Upper lobe of right lung (tissue), 1 donor: ENCODE measurements around the gene GMDS. TPM values are rescaled to one million over a fixed set of nuclear protein-coding genes. Genes with fewer than 3 reads are reported as not detected.

Experiments used
- ATAC-seq: fragments of 200-7000 bp; cut with Tn5 transposase; one replicate; pipeline ENCODE4 v1.9.1; 2020; ENCODE audit warnings: mild to moderate bottlenecking, moderate library complexity
- DNase-seq: peaks from one replicate; pipeline ENCODE4 v3.0.0-alpha.2; 2020
- H3K27ac ChIP-seq: fragments of 200-600 bp; one replicate; pipeline ENCODE4 v1.8.0; 2022
- H3K27me3 ChIP-seq: fragments of 200-600 bp; one replicate; pipeline ENCODE4 v1.8.0; 2022; ENCODE audit warnings: mild to moderate bottlenecking
- H3K36me3 ChIP-seq: fragments of 200-600 bp; one replicate; pipeline ENCODE4 v1.8.0; 2022
- H3K4me1 ChIP-seq: fragments of 200-600 bp; one replicate; pipeline ENCODE4 v1.8.0; 2022
- H3K4me3 ChIP-seq: fragments of 200-600 bp; one replicate; pipeline ENCODE4 v1.8.0; 2022; ENCODE audit warnings: mild to moderate bottlenecking
- H3K9me3 ChIP-seq: fragments of 200-600 bp; one replicate; pipeline ENCODE4 v1.8.0; 2022
- intact Hi-C: fragments of 100-400 bp; cut with DNase I; formaldehyde crosslinking; loops from one replicate; pipeline ENCODE4 v1.11.0; 2022
- total RNA-seq: library from RNA; stranded (reverse); fragmentation: NEBNext Ultra II Directional; extraction: Animal tissue kit (Norgen Biotek cat#: 25700); gene quantifications from one replicate; pipeline ENCODE4 v1.2.1, GENCODE V29; 2021
- TF ChIP-seq, protein P1 (sequence below): fragments of 200-600 bp; IDR thresholded peaks from one replicate; pipeline ENCODE4 v1.8.0; 2022; ENCODE audit warnings: antibody characterized with exemption
- donor health status: DM: no; HTN: yes; CAD: no; lungs with severe emphysema.

Gene GMDS
- total RNA-seq, 1 donor from 2014 or later: 12.2 TPM

DNA sequence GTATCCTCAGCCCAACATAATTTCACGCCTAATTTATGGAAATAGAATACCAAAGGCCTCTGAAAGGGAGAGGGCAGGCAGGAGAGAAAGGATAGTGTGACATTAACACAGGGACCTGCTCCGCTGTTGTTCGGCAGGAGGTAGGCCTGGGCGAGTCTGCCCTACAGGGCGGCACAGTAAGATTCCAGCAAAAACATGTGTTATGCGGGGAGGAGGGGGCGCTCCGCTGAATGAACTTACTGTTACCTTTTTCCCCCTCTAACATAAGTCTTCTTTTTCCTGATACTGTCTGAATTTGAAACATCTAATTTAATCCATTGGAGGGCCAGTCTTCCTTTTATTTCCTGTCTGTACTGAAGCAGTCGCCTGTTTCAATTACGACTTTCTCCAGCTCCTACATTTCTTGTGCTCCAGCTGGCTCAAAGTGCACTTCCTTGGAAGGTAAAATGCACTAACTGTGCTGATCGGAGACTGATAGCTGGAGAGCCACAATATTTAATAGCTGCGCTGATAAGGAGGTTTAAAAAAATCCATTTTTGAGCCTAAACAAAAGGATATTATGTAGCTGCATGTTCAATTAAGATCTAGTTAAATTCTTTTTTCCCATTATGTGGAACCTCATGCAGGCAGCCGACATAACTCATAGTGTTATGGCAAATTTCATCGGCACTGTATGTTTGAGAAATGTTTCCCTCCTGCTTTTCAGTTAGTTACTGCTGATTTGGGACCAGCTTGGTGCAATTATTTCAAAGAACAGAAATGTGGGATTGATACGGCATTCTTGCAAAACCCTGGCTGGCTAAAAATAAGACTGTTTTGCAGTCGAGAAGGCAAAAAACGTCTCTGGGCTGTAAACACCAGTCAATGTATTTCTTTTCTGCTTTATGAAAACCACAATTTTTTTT, 442.7 kb downstream of the GMDS start:
- Histone ChIP-seq H3K27ac (no peak overlapping the region), H3K4me1 (no peaks in the 10 kb centered on the region), H3K4me3 (no peak overlapping the region), H3K36me3 (no peaks in the 10 kb centered on the region), H3K9me3 (no peaks in the 10 kb centered on the region), H3K27me3 (no peaks in the 10 kb centered on the region)
- no peak for ATAC-seq
- TF ChIP-seq, protein P1, sequence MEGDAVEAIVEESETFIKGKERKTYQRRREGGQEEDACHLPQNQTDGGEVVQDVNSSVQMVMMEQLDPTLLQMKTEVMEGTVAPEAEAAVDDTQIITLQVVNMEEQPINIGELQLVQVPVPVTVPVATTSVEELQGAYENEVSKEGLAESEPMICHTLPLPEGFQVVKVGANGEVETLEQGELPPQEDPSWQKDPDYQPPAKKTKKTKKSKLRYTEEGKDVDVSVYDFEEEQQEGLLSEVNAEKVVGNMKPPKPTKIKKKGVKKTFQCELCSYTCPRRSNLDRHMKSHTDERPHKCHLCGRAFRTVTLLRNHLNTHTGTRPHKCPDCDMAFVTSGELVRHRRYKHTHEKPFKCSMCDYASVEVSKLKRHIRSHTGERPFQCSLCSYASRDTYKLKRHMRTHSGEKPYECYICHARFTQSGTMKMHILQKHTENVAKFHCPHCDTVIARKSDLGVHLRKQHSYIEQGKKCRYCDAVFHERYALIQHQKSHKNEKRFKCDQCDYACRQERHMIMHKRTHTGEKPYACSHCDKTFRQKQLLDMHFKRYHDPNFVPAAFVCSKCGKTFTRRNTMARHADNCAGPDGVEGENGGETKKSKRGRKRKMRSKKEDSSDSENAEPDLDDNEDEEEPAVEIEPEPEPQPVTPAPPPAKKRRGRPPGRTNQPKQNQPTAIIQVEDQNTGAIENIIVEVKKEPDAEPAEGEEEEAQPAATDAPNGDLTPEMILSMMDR: no peak
- intact Hi-C loops: no loop called here
- DNase-seq: no peak

DNA sequence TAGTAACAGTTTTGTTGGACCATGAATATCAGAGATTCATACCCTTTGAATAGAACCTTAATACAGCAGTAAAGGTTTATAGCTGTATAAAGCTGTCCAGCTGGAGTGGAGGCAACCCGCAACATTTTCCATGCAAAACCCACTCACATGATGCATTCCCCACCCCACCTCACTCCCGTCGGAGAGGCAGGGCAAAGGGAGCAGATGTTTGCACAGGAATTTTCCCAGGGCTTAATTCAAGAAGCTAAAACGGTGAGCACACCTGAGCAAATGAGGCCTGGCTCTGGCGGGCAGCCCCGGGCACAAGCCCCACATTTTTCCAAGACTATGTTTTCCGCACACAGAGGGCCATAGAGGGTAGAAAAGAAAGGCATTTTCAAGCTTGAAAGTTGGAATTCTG, 444.0 kb downstream of the GMDS start:
- Histone ChIP-seq H3K4me1 (peaks cover 7% of the 10 kb centered on the region), H3K9me3 (no peaks in the 10 kb centered on the region), H3K4me3 (no peak overlapping the region), H3K36me3 (no peaks in the 10 kb centered on the region), H3K27me3 (no peaks in the 10 kb centered on the region), H3K27ac (no peak overlapping the region)
- TF ChIP-seq, protein P1: no peak
- intact Hi-C loops: no loop called here
- no peak for DNase-seq
- ATAC-seq: no peak

DNA sequence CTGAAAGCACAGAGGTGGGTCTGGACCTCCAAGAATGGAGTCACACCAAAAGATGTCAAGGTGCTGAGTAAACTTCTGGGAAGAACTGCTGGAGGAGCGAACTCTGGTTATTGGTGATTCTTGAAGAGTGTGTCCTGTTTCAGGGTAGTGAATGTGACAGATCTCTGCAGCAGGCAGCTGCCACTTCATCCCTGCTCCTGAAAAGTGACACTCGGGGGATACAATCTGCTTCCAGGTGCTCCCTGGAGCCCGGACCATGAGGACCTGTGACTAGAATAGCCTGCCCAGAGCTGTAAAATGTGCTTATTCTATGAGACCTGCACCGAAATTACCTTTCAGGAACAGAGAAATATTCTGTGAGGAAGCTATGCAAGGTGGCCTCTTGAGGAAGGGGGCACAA, 444.6 kb downstream of the GMDS start:
- no peak overlapping the region for H3K4me3 ChIP-seq
- TF ChIP-seq, protein P1: no peak
- no peaks in the 10 kb centered on the region for H3K36me3 ChIP-seq
- ATAC-seq: no peak
- H3K9me3 ChIP-seq: no peaks in the 10 kb centered on the region
- H3K27me3 ChIP-seq: no peaks in the 10 kb centered on the region
- H3K4me1 ChIP-seq: peaks cover 7% of the 10 kb centered on the region
- intact Hi-C loops: no loop called here
- no peak overlapping the region for H3K27ac ChIP-seq
- DNase-seq: no peak

DNA sequence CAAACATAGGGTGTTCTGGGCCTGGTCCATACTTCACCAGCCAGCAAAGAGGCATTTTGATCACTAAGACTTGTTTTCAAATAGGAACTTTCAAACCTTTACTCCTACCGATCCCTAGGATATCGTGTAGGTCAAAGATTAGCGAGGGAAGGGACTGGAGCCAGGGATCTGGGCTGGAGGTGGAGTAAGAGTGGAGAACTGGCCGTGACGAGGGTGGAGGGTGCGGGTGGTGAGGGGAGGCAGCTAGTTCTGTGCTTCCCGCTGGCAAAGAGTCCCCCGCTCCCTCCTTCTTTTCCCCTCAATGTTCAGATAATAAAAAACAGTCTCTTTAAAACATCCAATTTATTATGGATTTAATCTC, 446.5 kb downstream of the GMDS start:
- no peaks in the 10 kb centered on the region for H3K36me3 ChIP-seq
- no peaks in the 10 kb centered on the region for H3K27me3 ChIP-seq
- no peak overlapping the region for H3K27ac ChIP-seq
- TF ChIP-seq, protein P1: no peak
- DNase-seq: no peak
- no peak for ATAC-seq
- no peak overlapping the region for H3K4me3 ChIP-seq
- intact Hi-C loops: no loop called here
- H3K4me1 ChIP-seq: peaks cover 7% of the 10 kb centered on the region
- H3K9me3 ChIP-seq: no peaks in the 10 kb centered on the region

DNA sequence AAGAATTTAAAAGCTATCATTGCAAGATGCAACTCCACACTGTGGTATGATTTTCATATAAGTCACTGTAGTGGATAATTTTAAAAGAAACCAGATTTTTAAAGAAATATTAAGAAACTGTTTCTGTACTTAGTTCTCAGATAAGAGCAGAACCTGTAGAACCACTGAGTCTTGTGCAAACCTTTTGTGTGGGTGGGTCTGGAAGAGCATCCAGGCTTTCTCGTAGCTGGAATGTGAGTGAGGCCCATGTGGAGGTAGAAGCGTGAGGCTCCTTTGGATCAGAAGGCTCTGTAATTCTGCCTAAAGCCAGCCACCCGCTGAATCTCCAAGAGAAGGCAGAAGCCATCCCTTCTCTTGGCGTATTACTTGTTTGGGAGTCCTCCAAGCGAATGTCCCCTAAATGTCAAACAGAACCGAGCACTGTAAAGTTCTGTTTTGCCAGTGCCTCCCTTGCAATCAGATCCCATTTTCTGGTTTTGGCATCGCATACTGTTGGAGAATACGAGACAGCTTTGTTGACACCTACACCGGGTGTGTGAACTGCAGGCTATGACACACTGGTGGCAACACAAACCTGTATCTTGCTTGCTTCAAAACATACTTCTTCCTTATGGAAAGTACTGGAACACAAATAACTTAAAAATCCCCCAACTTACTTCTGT, 447.0 kb downstream of the GMDS start:
- no peak for ATAC-seq
- Histone ChIP-seq H3K36me3 (no peaks in the 10 kb centered on the region), H3K9me3 (no peaks in the 10 kb centered on the region), H3K27me3 (no peaks in the 10 kb centered on the region), H3K4me3 (no peak overlapping the region), H3K27ac (no peak overlapping the region), H3K4me1 (peaks cover 7% of the 10 kb centered on the region)
- DNase-seq: no peak
- TF ChIP-seq, protein P1: no peak
- intact Hi-C loops: no loop called here
